GM12891 (cell line): ENCODE data around the gene LRRN4.

Experiments used
- DNase-seq: peaks from one replicate; pipeline ENCODE4 v3.0.0; 2011; ENCODE audit warnings: low spot score; ENCODE audit not compliant: insufficient read length
- FAIRE-seq: peaks from 2 replicates; lab custom pipeline; 2011; peaks lifted over from hg19 to GRCh38; lab: Jason Lieb, UNC
- PAX5 ChIP-seq: IDR thresholded peaks from 2 replicates; pipeline ENCODE4 v1.6.1; 2011; ENCODE audit warnings: low read length, moderate library complexity, mild to moderate bottlenecking; ENCODE audit not compliant: insufficient read depth, severe bottlenecking
- POLR2A ChIP-seq: IDR thresholded peaks from 2 replicates; pipeline ENCODE4 v1.6.1; 2011; ENCODE audit warnings: low read depth, low read length, control low read depth
- POLR2AphosphoS5 ChIP-seq: IDR thresholded peaks from 2 replicates; pipeline ENCODE4 v1.6.1; 2011; ENCODE audit warnings: low read depth, low read length, control low read depth
- POU2F2 ChIP-seq: IDR thresholded peaks from 2 replicates; pipeline ENCODE4 v1.6.1; 2011; ENCODE audit warnings: low read depth, mild to moderate bottlenecking, control low read depth, low read length, moderate library complexity
- SPI1 ChIP-seq: IDR thresholded peaks from 2 replicates; pipeline ENCODE4 v1.6.1; 2011; ENCODE audit warnings: low read depth, low read length, control low read depth
- TAF1 ChIP-seq: IDR thresholded peaks from 2 replicates; pipeline ENCODE4 v1.6.1; 2011; ENCODE audit warnings: low read depth, low read length, control low read depth

Gene LRRN4

DNA sequence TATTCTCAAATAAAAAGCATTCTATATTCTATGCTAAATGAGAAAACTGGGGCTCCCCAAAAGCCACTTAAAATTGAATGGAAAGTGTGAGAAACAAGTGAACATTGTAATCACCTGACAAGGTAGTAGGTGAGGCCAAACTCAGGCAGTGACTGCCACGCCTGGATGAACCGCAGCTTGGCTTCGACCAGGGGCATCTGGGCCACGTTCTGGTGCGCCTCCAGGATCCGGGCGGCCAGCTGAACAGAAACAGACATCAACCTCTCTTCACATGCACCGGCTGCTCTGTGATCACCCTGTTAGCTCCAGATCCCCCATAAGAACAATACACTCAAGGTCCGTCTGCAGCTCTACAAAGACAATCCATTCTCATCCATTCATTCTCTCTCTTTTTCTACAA lies 30.1 kb upstream of the LRRN4 start:
- TF ChIP-seq POLR2A (no peak), POLR2AphosphoS5 (no peak), TAF1 (no peak), PAX5 (no peak), POU2F2 (no peak), SPI1 (no peak)
- FAIRE-seq, result no peak
- DNase-seq, result no peak

- no peak for FAIRE-seq
- TF ChIP-seq TAF1 (no peak), PAX5 (no peak), SPI1 (no peak), POLR2A (no peak), POU2F2 (no peak), POLR2AphosphoS5 (no peak)
- no peak for DNase-seq
These were observed 27.4 kb upstream of the LRRN4 start for GRCh38 chr20:6081236-6081635.

DNA sequence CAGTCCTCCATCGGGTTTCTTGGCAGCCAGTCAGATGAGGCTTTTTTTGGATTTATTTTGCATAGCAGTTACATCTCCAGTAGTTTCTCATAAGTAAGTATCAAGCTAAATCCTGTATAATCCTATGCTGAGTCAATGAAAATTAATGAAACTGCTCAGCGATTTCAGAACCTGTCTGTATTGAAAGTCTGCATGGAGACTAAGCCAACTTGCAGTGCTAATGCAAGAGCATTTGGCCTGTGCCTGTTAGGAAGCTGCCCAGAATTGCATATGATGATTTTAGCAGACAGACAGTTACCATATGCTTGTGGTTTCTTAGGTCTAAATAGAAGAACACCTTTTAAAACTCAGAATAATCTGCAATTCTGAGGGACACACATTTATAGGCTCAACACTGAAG lies 25.2 kb upstream of the LRRN4 start:
- FAIRE-seq (no peak), DNase-seq (no peak)
- TF ChIP-seq POLR2AphosphoS5 (no peak), PAX5 (no peak), POLR2A (no peak), SPI1 (no peak), TAF1 (no peak), POU2F2 (no peak)

DNA sequence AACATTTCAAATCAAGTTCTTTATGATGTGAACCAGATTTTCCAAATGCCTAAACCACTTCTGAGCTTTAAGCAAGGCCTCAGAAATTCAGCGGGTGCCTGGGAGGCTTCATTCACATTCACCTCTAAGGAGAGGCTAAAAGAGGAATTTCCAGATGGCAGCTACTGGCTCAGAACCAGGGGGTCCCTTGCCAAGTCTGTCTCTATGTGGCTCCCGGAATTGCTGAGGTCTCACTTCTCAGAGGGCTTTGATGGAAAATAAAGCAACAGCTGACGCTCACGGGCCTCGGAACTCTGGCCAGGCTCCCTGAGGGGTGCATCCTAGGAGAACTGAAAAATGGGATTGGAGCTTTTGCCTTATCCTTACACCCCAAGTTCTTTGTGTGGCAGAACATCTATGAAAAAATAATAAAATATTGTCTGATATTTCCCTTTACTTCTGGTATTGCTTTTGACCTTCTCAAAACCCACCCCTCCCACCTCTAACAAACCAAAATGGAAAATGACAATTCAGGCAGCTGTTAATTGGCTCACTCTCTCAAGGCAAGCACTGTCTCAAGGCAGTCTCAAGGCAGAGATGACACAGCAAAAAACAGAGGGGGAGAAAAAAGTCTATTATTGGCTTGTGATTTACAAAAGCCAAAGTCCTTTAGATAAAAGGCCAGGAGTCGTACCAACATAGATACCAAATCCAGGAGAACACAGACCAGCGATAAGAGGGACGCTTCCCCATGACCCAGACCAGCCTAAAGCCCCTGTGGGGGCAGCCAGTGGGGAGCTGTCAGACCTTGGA lies 21.8 kb upstream of the LRRN4 start:
- no peak for DNase-seq
- TF ChIP-seq POLR2A, result no peak
- no peak for TF ChIP-seq PAX5
- TF ChIP-seq SPI1, result no peak
- no peak for TF ChIP-seq POLR2AphosphoS5
- TF ChIP-seq TAF1, result no peak
- no peak for TF ChIP-seq POU2F2
- no peak for FAIRE-seq

- TF ChIP-seq POLR2AphosphoS5 (no peak), TAF1 (no peak), POLR2A (no peak), POU2F2 (no peak), PAX5 (no peak), SPI1 (no peak)
- no peak for FAIRE-seq
- no peak for DNase-seq
These were observed 20.9 kb upstream of the LRRN4 start for GRCh38 chr20:6074784-6075183.

GRCh38 chr20:6074145-6074561 lies 20.3 kb upstream of the LRRN4 start:
- TF ChIP-seq POU2F2, result no peak
- no peak for TF ChIP-seq POLR2A
- no peak for TF ChIP-seq POLR2AphosphoS5
- TF ChIP-seq SPI1, result no peak
- TF ChIP-seq TAF1, result no peak
- TF ChIP-seq PAX5, result no peak
- FAIRE-seq, result peak; percentile 16
- DNase-seq, result no peak

DNA sequence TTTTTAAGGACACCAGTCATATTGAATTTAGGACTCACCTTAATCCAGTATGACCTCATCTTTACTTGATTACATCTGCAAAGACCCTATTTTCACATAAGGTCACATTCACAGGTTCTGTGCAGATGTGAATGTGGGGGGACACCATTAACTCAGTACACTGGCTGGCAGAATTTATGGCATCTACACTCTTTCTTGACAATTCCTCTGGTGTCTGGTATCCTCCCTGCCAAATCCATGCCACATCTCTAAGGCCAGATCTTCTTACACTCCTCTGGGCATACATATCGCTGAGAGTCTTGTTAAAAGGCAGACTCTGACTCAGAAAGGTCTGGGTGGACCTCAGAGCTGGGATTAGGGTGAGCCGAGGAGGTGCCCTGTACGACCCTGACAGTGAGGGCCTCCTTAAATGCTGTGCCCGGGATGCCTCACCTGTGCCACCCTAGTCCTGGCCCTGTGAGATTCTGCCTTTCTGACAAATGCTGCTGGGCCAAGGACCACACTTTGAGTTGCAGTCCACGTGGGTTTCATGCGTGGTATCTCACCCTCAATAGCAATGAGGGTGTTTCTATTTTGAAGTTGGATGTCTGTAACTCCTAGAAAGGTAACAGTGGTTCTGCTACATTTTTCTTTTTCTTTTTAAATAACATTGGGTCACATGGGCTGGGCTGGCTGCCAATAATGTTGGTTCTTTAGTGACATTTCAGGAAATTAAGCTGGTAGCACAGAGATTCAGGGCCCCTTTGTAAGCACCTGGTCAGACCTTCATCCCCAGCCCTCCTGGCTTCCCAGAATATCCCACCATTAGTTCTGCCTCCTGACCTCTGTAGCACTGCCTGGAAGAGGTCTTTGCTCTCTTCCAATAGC lies 17.2 kb upstream of the LRRN4 start:
- FAIRE-seq (no peak), DNase-seq (no peak)
- TF ChIP-seq POU2F2 (no peak), POLR2AphosphoS5 (no peak), TAF1 (no peak), PAX5 (no peak), SPI1 (no peak), POLR2A (no peak)

GRCh38 chr20:6069669-6070068 lies 15.8 kb upstream of the LRRN4 start:
- no peak for FAIRE-seq
- no peak for DNase-seq
- TF ChIP-seq TAF1 (no peak), PAX5 (no peak), POLR2AphosphoS5 (no peak)

DNA sequence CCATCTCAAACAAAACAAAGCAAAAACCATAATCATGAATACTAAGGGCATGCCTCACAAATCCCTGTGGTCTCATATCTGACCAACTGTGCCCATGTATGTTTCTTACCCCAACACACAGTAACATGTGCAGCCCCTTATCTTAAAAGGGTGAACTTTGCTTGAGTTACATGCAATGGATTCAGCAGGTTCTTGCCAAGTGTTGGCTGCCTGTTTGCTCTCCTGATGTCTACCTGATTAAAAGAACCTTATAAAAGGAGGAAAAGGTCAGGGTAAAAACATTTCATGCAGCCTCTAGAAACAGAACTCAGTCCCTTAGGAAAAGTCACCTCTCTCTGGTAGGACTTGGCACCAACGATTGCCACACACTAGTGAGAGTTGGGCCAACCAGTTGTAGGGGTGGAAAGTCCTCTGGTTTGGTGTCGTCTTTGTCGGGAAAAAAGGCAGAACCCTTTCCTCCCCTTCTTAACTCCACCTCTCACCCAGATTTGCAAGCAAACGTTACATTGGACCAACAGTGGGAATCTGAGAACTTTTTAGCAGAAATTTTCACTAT lies 14.0 kb upstream of the LRRN4 start:
- DNase-seq (no peak), FAIRE-seq (no peak)
- TF ChIP-seq TAF1 (no peak), POLR2AphosphoS5 (no peak), POU2F2 (no peak), PAX5 (no peak), SPI1 (no peak), POLR2A (no peak)
